ENCODE data around the gene OSER1. TPM values are rescaled to one million over a fixed set of nuclear protein-coding genes. Genes with fewer than 3 reads are reported as not detected.
A peak's percentile ranks its signal among the peaks of the same experiment; 100 is the strongest.

OSER1 gene
- total and polyA plus RNA-seq, 9 of the 15 experiments (the other 6 are each of a cell fraction or from before 2014, with no cell fraction given), result 15.5 to 57.3 (median 19.9) TPM

GRCh38 chr20:44204832-44205215, 5.7 kb downstream of the OSER1 start:
- intact Hi-C loops (cut with micrococcal nuclease), result no loop called here
- Histone ChIP-seq H3K4me1 (replicated peaks in 1 of 2; ENCODE audit: control insufficient read depth in 2 of 2, insufficient read depth in 2 of 2, low read length in 2 of 2) (peaks cover 13 to 23% of the 10 kb centered on the region in 2 experiments), H3K9me1 (ENCODE audit: control insufficient read depth, insufficient read depth, low read length) (no peaks in the 10 kb centered on the region), H3K27me3 (ENCODE audit: control insufficient read depth in 2 of 2, insufficient read depth in 2 of 2, low read length in 2 of 2) (no peaks in the 10 kb centered on the region), H3K4me2 (ENCODE audit: insufficient read depth, low read length) (no peak overlapping the region), H3K4me3 (no peak overlapping the region), H3K27ac (ENCODE audit: extremely low read depth, low read depth, low read length) (peak overlapping the region; percentile 75; the same call in 2 of the 3 replicates), H3K79me2 (ENCODE audit: control insufficient read depth, insufficient read depth, low read length) (peaks cover 42% of the 10 kb centered on the region), H2AFZ (ENCODE audit: low read depth, low read length) (no peak overlapping the region), H3K9ac (ENCODE audit: insufficient read depth in 1 of 2, low read depth in 2 of 2, low read length in 2 of 2) (no peak overlapping the region), H3K36me3 (ENCODE audit: control insufficient read depth, insufficient read depth, low read length) (peaks cover 56% of the 10 kb centered on the region), H3K9me3 (replicated peaks; ENCODE audit: control insufficient read depth, insufficient read depth, low read depth, low read length) (no peaks in the 10 kb centered on the region), H4K20me1 (replicated peaks; ENCODE audit: control insufficient read depth, insufficient read depth, low read length) (0 out of 2 replicates have a peak, but pooled peaks cover 4% of the 10 kb centered on the region)
- in situ Hi-C loops (cut with MboI), result no loop called here
- ATAC-seq (no peak), DNase-seq (ENCODE audit: extremely low read depth in 1 of 4, low spot score in 3 of 4) (no peak), FAIRE-seq (no peak)
- ChIA-PET CTCF (ENCODE audit: low intra/inter-chr PET ratio) (no interaction called here), POLR2A (interaction anchor here (0.7 kb wide), 1 partner anchor 14 kb away, joined by 4 read pairs; no protein-coding TSS in a partner anchor)
- WGBS (ENCODE audit: insufficient coverage, low coverage, missing lambda C conversion rate), result 85% methylated on average over 10 of the region's 10 CpGs
- BruUV-seq (replicated peaks), result no TSS peak
- TF ChIP-seq YY1 (IDR thresholded peaks at IDR 0.05; ENCODE audit: borderline replicate concordance in 1 of 3, control insufficient read depth in 1 of 3, extremely low read depth in 1 of 3, insufficient read depth in 3 of 3, insufficient read length in 1 of 3, insufficient replicate concordance in 2 of 3, low read depth in 1 of 3, low read length in 2 of 3) (no peak), CHD7 (IDR thresholded peaks at IDR 0.05; ENCODE audit: low read depth, low read length) (no peak), TRIM24 (IDR thresholded peaks at IDR 0.05) (no peak), SPI1 (IDR thresholded peaks at IDR 0.05; ENCODE audit: borderline replicate concordance, low read depth, low read length) (no peak), ZNF584 (CRISPR knock-in tag; IDR thresholded peaks at IDR 0.05; ENCODE audit: low read depth) (no peak), TARDBP (IDR thresholded peaks at IDR 0.05) (no peak), XRCC5 (IDR thresholded peaks at IDR 0.05; ENCODE audit: low read depth, low read length) (no peak), RBM25 (IDR thresholded peaks at IDR 0.05; ENCODE audit: low read depth, low read length, severe bottlenecking) (no peak), NCOA4 (IDR thresholded peaks at IDR 0.05; ENCODE audit: partially characterized antibody) (no peak), ETS2 (tag; IDR thresholded peaks at IDR 0.05; ENCODE audit: borderline replicate concordance, poor library complexity, severe bottlenecking) (no peak), NR2C2 (CRISPR knock-in tag; IDR thresholded peaks at IDR 0.05) (no peak), NR2C2 (tag; IDR thresholded peaks at IDR 0.05) (no peak)
